Ascending aorta (tissue), 2 donors: ENCODE data around the gene PRR33. TPM values are rescaled to one million over a fixed set of nuclear protein-coding genes. Genes with fewer than 3 reads are reported as not detected.
A peak's percentile ranks its signal among the peaks of the same experiment; 100 is the strongest.

Experiments used
- DNase-seq, 2 donors: peaks; one replicate each; pipeline ENCODE4 v3.0.0-alpha.2; 2019; ENCODE audit warnings: low spot score in 2 of 2
- H3K27ac ChIP-seq, 2 donors: fragments of 200-600 bp; sonication (generic); one replicate each; pipeline ENCODE4 v1.5.1; 2016 to 2017; ENCODE audit warnings: mild to moderate bottlenecking in 1 of 2
- H3K27me3 ChIP-seq: fragments of 200-600 bp; sonication (generic); one replicate; pipeline ENCODE4 v1.5.1; 2017
- H3K36me3 ChIP-seq, 2 donors: fragments of 200-600 bp; sonication (generic); one replicate each; pipeline ENCODE4 v1.5.1; 2016
- H3K4me1 ChIP-seq, 2 donors: fragments of 200-600 bp; sonication (generic); one replicate each; pipeline ENCODE4 v1.5.1; 2016 to 2017; ENCODE audit warnings: mild to moderate bottlenecking in 1 of 2
- H3K4me3 ChIP-seq, 2 donors: fragments of 200-600 bp; sonication (generic); one replicate each; pipeline ENCODE4 v1.5.1; 2016 to 2017; ENCODE audit warnings: mild to moderate bottlenecking in 1 of 2
- H3K9me3 ChIP-seq, 2 donors: fragments of 200-600 bp; sonication (generic); one replicate each; pipeline ENCODE4 v1.5.1; 2016
- intact Hi-C: fragments of 100-400 bp; cut with DNase I; formaldehyde crosslinking; loops from one replicate; pipeline ENCODE4 v1.15.1; 2023
- total RNA-seq: library from RNA; depleted of rRNA; stranded (reverse); fragments of >200 nt; gene quantifications from one replicate; pipeline ENCODE4 v1.1.0, GENCODE V29; 2016
- TF ChIP-seq, protein P1 (sequence below), 3 experiments: fragments of 200-600 bp in 2 of 3; fragments of 450-650 bp in 1 of 3; sonication (generic) in 2 of 3; IDR thresholded peaks; one replicate each; pipeline ENCODE4 v1.5.1; 2016 to 2019; ENCODE audit warnings: antibody characterized with exemption in 3 of 3, mild to moderate bottlenecking in 1 of 3, moderate library complexity in 1 of 3

The PRR33 gene
- total RNA-seq, 1 donor from 2014 or later: not detected

DNA sequence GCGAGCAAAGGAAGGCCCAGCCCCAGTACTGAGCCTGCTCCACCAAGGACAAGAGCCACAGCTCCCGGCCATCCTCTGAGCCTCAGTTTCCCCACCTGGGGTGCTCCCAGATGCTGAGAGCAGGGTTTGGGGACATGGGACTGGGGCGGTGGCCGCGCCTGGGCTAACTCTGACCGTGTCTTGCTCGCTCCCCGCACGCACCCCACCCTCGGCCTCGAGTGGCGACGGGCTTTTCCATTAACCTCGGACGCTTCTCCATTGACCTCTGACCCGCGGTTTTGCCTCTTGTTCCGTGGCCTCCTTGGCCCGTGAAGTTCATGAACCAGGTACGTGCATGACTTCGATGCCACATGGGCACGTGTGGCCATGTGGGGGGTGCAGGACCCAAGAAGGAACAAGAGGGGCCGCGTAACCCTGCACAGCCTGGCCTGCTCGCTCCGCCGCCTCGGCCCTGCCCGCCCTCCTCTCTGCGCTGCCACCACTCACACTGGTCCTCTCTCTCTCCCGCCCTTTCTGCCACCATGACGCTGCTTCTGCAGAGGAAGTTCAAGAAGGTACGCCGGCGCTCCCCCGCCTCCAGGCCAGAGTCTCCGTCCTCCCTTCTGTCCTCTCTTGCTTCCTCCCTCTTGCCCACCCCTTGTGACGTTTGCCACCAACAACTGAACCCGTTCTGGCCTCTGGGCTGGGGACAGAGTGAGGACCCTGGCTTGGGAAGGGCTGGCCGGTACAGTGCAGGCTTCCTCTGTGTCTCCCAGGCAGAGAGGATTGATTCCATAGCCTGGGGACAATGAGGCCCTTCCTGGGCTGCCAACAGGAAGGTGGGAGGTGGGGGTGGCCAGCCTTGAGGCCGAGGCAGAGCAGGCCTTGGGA lies 34.7 kb upstream of the PRR33 start:
- TF ChIP-seq, protein P1, sequence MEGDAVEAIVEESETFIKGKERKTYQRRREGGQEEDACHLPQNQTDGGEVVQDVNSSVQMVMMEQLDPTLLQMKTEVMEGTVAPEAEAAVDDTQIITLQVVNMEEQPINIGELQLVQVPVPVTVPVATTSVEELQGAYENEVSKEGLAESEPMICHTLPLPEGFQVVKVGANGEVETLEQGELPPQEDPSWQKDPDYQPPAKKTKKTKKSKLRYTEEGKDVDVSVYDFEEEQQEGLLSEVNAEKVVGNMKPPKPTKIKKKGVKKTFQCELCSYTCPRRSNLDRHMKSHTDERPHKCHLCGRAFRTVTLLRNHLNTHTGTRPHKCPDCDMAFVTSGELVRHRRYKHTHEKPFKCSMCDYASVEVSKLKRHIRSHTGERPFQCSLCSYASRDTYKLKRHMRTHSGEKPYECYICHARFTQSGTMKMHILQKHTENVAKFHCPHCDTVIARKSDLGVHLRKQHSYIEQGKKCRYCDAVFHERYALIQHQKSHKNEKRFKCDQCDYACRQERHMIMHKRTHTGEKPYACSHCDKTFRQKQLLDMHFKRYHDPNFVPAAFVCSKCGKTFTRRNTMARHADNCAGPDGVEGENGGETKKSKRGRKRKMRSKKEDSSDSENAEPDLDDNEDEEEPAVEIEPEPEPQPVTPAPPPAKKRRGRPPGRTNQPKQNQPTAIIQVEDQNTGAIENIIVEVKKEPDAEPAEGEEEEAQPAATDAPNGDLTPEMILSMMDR (IDR thresholded peaks at IDR 0.05): no peak
- Histone ChIP-seq H3K9me3 (no peaks in the 10 kb centered on the region), H3K27me3 (no peaks in the 10 kb centered on the region), H3K36me3 (no peaks in the 10 kb centered on the region), H3K4me1 (no peaks in the 10 kb centered on the region), H3K27ac (peak overlapping the region in 1 of 2 donors; percentile 18), H3K4me3 (no peak overlapping the region)
- DNase-seq: no peak
- intact Hi-C loops: no loop called here

DNA sequence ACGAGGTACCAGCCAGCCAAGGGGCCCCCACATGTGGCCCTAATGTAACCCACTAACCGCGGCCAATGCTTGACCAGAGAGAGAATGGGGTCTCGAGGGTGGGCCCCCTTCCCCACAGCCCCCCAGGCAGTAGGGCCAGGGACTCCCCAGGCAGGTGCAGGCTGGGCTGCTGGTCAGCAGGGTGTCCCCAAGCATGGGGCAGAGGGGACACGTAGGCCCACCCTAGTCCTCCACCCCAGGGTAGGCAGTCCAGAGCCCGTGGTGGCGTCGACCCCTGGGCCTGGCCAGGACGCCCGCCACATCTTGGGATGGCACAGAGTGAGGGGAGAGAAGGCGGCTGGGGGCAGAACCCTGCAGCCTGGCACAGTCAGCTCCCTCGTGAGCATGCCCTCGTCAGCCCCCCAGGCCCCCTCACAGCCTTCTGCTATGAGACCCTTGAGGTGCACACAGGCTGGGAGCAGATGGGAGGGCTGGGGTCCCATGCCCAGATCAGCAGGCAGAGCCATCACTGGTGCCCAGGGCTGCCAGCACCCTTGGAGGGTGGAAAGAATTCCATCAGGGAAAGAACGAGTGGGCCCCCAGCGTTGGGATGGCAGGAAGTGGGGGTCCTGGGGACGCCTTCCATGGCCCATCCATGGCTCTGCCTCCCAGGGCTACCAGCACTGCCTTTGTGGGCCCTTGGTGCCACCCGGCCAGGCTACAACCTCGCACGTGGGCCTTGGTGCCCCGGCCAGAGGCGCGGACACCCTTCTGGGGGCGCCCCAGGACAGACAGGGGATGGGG lies 33.9 kb upstream of the PRR33 start:
- no peak overlapping the region for H3K27ac ChIP-seq
- no peak for DNase-seq

DNA sequence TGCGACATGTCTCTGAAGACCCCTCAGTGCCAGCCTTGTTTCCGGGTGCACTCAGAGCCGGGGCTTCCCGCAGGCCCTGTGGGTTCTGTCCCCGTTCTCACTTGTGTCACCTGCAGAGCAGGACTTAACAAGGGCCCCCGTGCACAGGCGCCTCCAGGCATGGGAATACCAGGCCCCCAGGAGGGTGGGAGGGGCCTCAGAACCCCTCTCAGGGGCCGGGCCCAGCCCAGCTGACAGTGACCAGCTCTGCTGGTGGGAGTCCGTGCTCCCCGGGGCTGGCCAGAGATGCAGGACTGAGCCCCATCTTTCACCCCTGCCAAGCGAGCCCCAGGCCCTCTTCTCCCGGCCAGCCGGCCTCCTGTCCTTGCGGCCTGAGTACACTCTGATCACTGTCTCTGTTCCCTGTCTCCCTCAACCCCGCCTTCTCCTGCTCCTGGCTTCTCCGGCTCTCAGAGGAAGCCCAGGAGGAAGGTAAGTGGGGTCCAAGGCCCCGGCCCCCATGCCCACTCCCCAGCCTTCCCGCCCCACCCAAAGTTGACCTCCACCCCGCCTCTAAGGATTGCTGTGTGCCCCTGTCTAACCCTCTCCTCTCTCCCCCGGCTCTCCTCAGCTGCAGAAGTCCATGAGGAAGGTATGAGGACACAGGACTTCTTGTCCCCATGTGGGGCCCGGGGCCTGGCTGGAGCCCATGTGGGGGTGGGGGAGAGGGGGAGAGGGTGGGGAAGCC lies 33.1 kb upstream of the PRR33 start:
- intact Hi-C loops: no loop called here
- H3K9me3 ChIP-seq: no peaks in the 10 kb centered on the region
- no peak overlapping the region for H3K4me3 ChIP-seq
- no peaks in the 10 kb centered on the region for H3K4me1 ChIP-seq
- H3K36me3 ChIP-seq: no peaks in the 10 kb centered on the region
- TF ChIP-seq, protein P1 (IDR thresholded peaks at IDR 0.05): no peak
- no peak overlapping the region for H3K27ac ChIP-seq
- DNase-seq: no peak
- H3K27me3 ChIP-seq: no peaks in the 10 kb centered on the region

More for the DNA sequence above, 33.9 kb upstream of the PRR33 start:
- Histone ChIP-seq H3K4me3 (no peak overlapping the region), H3K9me3 (no peaks in the 10 kb centered on the region), H3K27me3 (no peaks in the 10 kb centered on the region), H3K4me1 (no peaks in the 10 kb centered on the region), H3K36me3 (no peaks in the 10 kb centered on the region)
- intact Hi-C loops: no loop called here
- TF ChIP-seq, protein P1 (IDR thresholded peaks at IDR 0.05): no peak

DNA sequence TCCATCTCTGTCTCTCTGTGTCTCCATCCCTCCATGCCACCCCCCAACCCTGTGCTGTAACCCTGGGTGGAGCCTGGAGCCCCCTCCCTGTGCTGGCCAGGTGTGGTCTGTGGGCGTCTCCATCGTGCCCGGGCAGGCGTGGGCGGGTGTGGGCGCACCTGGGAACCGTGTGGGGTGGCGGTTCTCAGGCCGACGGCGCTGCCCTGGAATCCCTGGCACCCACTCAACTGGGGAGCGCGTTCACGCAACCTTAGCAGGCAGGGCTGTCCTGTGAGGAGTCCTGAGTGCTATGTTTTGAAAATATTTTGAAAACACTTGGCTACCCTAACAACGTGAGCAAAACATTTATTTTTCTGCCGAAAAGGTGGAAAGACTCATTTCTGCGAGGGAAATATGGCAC lies 32.5 kb upstream of the PRR33 start:
- intact Hi-C loops: no loop called here

More for the DNA sequence above, 32.5 kb upstream of the PRR33 start:
- Histone ChIP-seq H3K9me3 (no peaks in the 10 kb centered on the region), H3K4me3 (no peak overlapping the region), H3K4me1 (no peaks in the 10 kb centered on the region), H3K27me3 (no peaks in the 10 kb centered on the region), H3K27ac (no peak overlapping the region), H3K36me3 (no peaks in the 10 kb centered on the region)
- TF ChIP-seq, protein P1 (IDR thresholded peaks at IDR 0.05): no peak
- DNase-seq: no peak
